Lower leg skin (tissue), 4 donors: ENCODE measurements around the gene CBFA2T3. TPM values are rescaled to one million over a fixed set of nuclear protein-coding genes. Genes with fewer than 3 reads are reported as not detected.
A peak's percentile ranks its signal among the peaks of the same experiment; 100 is the strongest.

Source experiments
- DNase-seq, 2 donors: peaks; one replicate each; pipeline ENCODE4 v3.0.0-alpha.2; 2019; ENCODE audit warnings: low spot score in 2 of 2
- H3K4me3 ChIP-seq: fragments of 200-600 bp; sonication (generic); 2 replicates; pipeline ENCODE4 v1.5.1; 2017; ENCODE audit warnings: mild to moderate bottlenecking, low read depth; ENCODE audit not compliant: poor library complexity, severe bottlenecking
- CTCF ChIP-seq, 3 donors: fragments of 450-650 bp; IDR thresholded peaks; one replicate each; pipeline ENCODE4 v1.5.1; 2016; ENCODE audit warnings: antibody characterized with exemption in 3 of 3, mild to moderate bottlenecking in 3 of 3, moderate library complexity in 2 of 3
- POLR2A ChIP-seq, 2 donors: fragments of 450-650 bp; IDR thresholded peaks; one replicate each; pipeline ENCODE4 v1.6.1; 2016 to 2017; ENCODE audit warnings: antibody characterized with exemption in 2 of 2, mild to moderate bottlenecking in 1 of 2, moderate library complexity in 1 of 2
- WGBS, 2 donors: methylation state at CpG; one replicate each; pipeline ENCODE4 v1.1.5; 2018; 5-methylcytosine and 5-hydroxymethylcytosine counted together
- intact Hi-C: fragments of 100-400 bp; cut with DNase I; formaldehyde crosslinking; loops from one replicate; pipeline ENCODE4 v1.15.0; 2023; ENCODE audit warnings: low total_unique reads
- total RNA-seq, 4 donors: library from RNA; depleted of rRNA; stranded (reverse); fragments of >200 nt; gene quantifications; one replicate each; pipeline ENCODE4 v1.1.0, GENCODE V29; 2016

CBFA2T3 gene
- total RNA-seq, 4 donors from 2014 or later = 0.93 to 4.4 (median 2.9) TPM

- no peak overlapping the region for H3K4me3 ChIP-seq
- intact Hi-C loops = no loop called here
- DNase-seq = no peak
- TF ChIP-seq POLR2A (IDR thresholded peaks at IDR 0.05) (no peak), CTCF (IDR thresholded peaks at IDR 0.05) (no peak)
- 83 to 87% methylated on average over 10 to 11 of the region's 11 CpGs for WGBS, 2 donors
These were observed 93.1 kb downstream of the CBFA2T3 start for GRCh38 chr16:88883946-88884345.

GRCh38 chr16:88883117-88883895, 93.7 kb downstream of the CBFA2T3 start:
- DNase-seq = no peak
- TF ChIP-seq CTCF (IDR thresholded peaks at IDR 0.05) (no peak), POLR2A (IDR thresholded peaks at IDR 0.05) (no peak)
- H3K4me3 ChIP-seq = no peak overlapping the region
- intact Hi-C loops = no loop called here
- WGBS, 2 donors = 84 to 85% methylated on average over 43 to 48 of the region's 49 CpGs

GRCh38 chr16:88882358-88883030, 94.5 kb downstream of the CBFA2T3 start:
- intact Hi-C loops = no loop called here
- no peak overlapping the region for H3K4me3 ChIP-seq
- 60 to 67% methylated on average over 20 to 26 of the region's 26 CpGs for WGBS, 2 donors
- TF ChIP-seq CTCF (IDR thresholded peaks at IDR 0.05) = peak in 1 of 3 donors; percentile 26
- TF ChIP-seq POLR2A (IDR thresholded peaks at IDR 0.05) = no peak
- peak; percentile 53 to 90 for DNase-seq

DNA sequence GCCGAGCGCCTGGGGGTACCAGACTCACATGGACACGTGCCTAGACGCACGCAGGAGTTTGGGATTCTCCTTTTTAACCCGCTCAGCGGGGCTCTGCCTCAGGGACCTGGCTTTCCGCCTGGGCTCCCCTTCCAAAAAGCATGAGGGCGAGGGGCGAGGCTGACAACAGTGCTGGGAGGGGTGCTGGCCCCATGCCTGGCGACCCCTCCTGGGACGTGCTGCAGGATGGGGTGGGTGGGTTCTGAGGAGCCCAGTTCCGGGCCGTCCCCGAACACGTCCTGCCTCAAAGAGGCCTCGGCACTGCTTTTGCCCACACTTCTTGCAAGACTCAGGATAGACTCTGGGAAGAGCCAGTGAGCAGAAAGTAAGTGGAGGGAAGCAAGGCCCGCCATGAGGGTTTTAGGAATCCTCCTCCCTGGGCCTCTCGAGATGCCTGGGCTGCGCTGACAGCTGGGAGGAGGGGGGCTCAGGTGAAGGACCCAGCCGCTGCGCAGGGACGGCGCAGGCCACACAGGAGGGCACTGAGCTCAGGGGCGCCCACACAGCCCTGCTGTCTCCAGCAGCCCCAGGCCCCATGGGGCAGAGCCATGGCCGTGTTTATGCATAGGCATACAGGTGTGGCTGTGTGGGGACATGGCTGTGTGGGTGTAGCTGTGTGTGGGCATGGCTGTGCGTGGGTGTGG, 95.2 kb downstream of the CBFA2T3 start:
- intact Hi-C loops = no loop called here
- no peak overlapping the region for H3K4me3 ChIP-seq
- 56 to 64% methylated on average over 26 to 27 of the region's 27 CpGs for WGBS, 2 donors

More for the DNA sequence above, 95.2 kb downstream of the CBFA2T3 start:
- no peak for DNase-seq
- TF ChIP-seq CTCF (IDR thresholded peaks at IDR 0.05) = no peak
- no peak for TF ChIP-seq POLR2A (IDR thresholded peaks at IDR 0.05)
